ENCODE measurements around the gene FMNL1.
"Not testable (repeated sequence)": the region's sequence is repeated elsewhere in the genome, so short reads cannot be mapped to it uniquely, and the experiment has no call there.

The FMNL1 gene

GRCh38 chr17:45200701-45201100 lies 21.0 kb upstream of the FMNL1 start:
- POLR2A ChIA-PET: interaction anchor here (0.6 kb wide), 1 partner anchor 17 kb away, joined by 4 read pairs; no protein-coding TSS in a partner anchor
- Histone ChIP-seq H3K9me3 (ENCODE audit: control extremely low read depth in 1 of 5, control insufficient read depth in 4 of 5, insufficient read depth in 2 of 5, low read depth in 1 of 5, low read length in 4 of 5) (no peaks in the 10 kb centered on the region), H3K36me3 (ENCODE audit: control insufficient read depth in 4 of 4, insufficient read depth in 4 of 4, low read length in 3 of 4) (no peaks in the 10 kb centered on the region), H3K4me1 (ENCODE audit: control extremely low read depth in 1 of 4, control insufficient read depth in 4 of 4, insufficient read depth in 4 of 4, low read length in 3 of 4) (peaks cover 0 to 20% (median 10%) of the 10 kb centered on the region in 4 experiments), H3K27ac (ENCODE audit: insufficient read depth in 1 of 2, low read depth in 1 of 2, low read length in 2 of 2, poor library complexity in 1 of 2, severe bottlenecking in 2 of 2) (no peak overlapping the region), H3K27me3 (replicated peaks in 2 of 5; ENCODE audit: control insufficient read depth in 4 of 5, insufficient read depth in 5 of 5, low read length in 4 of 5) (no peaks in the 10 kb centered on the region), H3K4me3 (ENCODE audit: control insufficient read depth in 1 of 7, extremely low read depth in 1 of 7, insufficient read depth in 4 of 7, low read depth in 2 of 7, low read length in 6 of 7) (no peak overlapping the region)
- peak in 1 of 3 donors; percentile 37 for DNase-seq
- CTCF ChIA-PET: interaction anchor here (1.4 to 2.1 kb wide), 4 partner anchors 10 to 102 kb away, joined by 4 to 17 read pairs (median 7); partner anchors contain the start of gene ACBD4
- WGBS (ENCODE audit: insufficient coverage): 85% methylated on average over 5 of the region's 9 CpGs

GRCh38 chr17:45201457-45201856 lies 20.2 kb upstream of the FMNL1 start:
- 100% methylated on average over 2 of the region's 4 CpGs for WGBS (ENCODE audit: insufficient coverage)
- H3K27ac ChIP-seq (ENCODE audit: insufficient read depth in 1 of 2, low read depth in 1 of 2, low read length in 2 of 2, poor library complexity in 1 of 2, severe bottlenecking in 2 of 2): no peak overlapping the region
- no peak for DNase-seq
- ChIA-PET POLR2A (no interaction called here), CTCF (interaction anchor here (1.4 to 2.1 kb wide), 5 partner anchors 11 to 102 kb away, joined by 4 to 17 read pairs (median 5); partner anchors contain the start of gene ACBD4)
- no peaks in the 10 kb centered on the region for H3K9me3 ChIP-seq (ENCODE audit: control extremely low read depth in 1 of 5, control insufficient read depth in 4 of 5, insufficient read depth in 2 of 5, low read depth in 1 of 5, low read length in 4 of 5)
- H3K36me3 ChIP-seq (ENCODE audit: control insufficient read depth in 4 of 4, insufficient read depth in 4 of 4, low read length in 3 of 4): no peaks in the 10 kb centered on the region
- H3K4me1 ChIP-seq (ENCODE audit: control extremely low read depth in 1 of 4, control insufficient read depth in 4 of 4, insufficient read depth in 4 of 4, low read length in 3 of 4): peaks cover 0 to 20% (median 10%) of the 10 kb centered on the region in 4 experiments
- no peak overlapping the region for H3K4me3 ChIP-seq (ENCODE audit: control insufficient read depth in 1 of 7, extremely low read depth in 1 of 7, insufficient read depth in 4 of 7, low read depth in 2 of 7, low read length in 6 of 7)
- H3K27me3 ChIP-seq (replicated peaks in 2 of 5; ENCODE audit: control insufficient read depth in 4 of 5, insufficient read depth in 5 of 5, low read length in 4 of 5): no peaks in the 10 kb centered on the region

GRCh38 chr17:45201880-45202279 lies 19.8 kb upstream of the FMNL1 start:
- H3K4me1 ChIP-seq (ENCODE audit: control extremely low read depth in 1 of 4, control insufficient read depth in 4 of 4, insufficient read depth in 4 of 4, low read length in 3 of 4): peaks cover 0 to 18% (median 10%) of the 10 kb centered on the region in 4 experiments
- POLR2A ChIA-PET; H3K36me3 ChIP-seq (ENCODE audit: control insufficient read depth in 4 of 4, insufficient read depth in 4 of 4, low read length in 3 of 4); H3K27ac ChIP-seq (ENCODE audit: insufficient read depth in 1 of 2, low read depth in 1 of 2, low read length in 2 of 2, poor library complexity in 1 of 2, severe bottlenecking in 2 of 2); H3K4me3 ChIP-seq (ENCODE audit: control insufficient read depth in 1 of 7, extremely low read depth in 1 of 7, insufficient read depth in 4 of 7, low read depth in 2 of 7, low read length in 6 of 7); H3K9me3 ChIP-seq (ENCODE audit: control extremely low read depth in 1 of 5, control insufficient read depth in 4 of 5, insufficient read depth in 2 of 5, low read depth in 1 of 5, low read length in 4 of 5); H3K27me3 ChIP-seq (replicated peaks in 2 of 5; ENCODE audit: control insufficient read depth in 4 of 5, insufficient read depth in 5 of 5, low read length in 4 of 5): not testable (repeated sequence)
- CTCF ChIA-PET: interaction anchor here (0.6 to 2.1 kb wide), 7 partner anchors 33 to 423 kb away, joined by 3 to 17 read pairs (median 4); partner anchors contain the start of gene ACBD4
- 94% methylated on average over 4 of the region's 6 CpGs for WGBS (ENCODE audit: insufficient coverage)
- peak in 1 of 3 donors; percentile 6 for DNase-seq

GRCh38 chr17:45218895-45219661 lies 2.6 kb upstream of the FMNL1 start:
- Histone ChIP-seq H3K27ac (ENCODE audit: insufficient read depth in 1 of 2, low read depth in 1 of 2, low read length in 2 of 2, poor library complexity in 1 of 2, severe bottlenecking in 2 of 2) (no peak overlapping the region), H3K4me1 (ENCODE audit: control extremely low read depth in 1 of 4, control insufficient read depth in 4 of 4, insufficient read depth in 4 of 4, low read length in 3 of 4) (peaks cover 15 to 42% (median 34%) of the 10 kb centered on the region in 4 experiments), H3K9me3 (ENCODE audit: control extremely low read depth in 1 of 5, control insufficient read depth in 4 of 5, insufficient read depth in 2 of 5, low read depth in 1 of 5, low read length in 4 of 5) (no peaks in the 10 kb centered on the region), H3K36me3 (ENCODE audit: control insufficient read depth in 4 of 4, insufficient read depth in 4 of 4, low read length in 3 of 4) (peaks cover 0 to 6% (median 3%) of the 10 kb centered on the region in 4 experiments), H3K4me3 (ENCODE audit: control insufficient read depth in 1 of 7, extremely low read depth in 1 of 7, insufficient read depth in 4 of 7, low read depth in 2 of 7, low read length in 6 of 7) (peak overlapping the region in 1 of 7 experiments; percentile 23), H3K27me3 (replicated peaks in 2 of 5; ENCODE audit: control insufficient read depth in 4 of 5, insufficient read depth in 5 of 5, low read length in 4 of 5) (no peaks in the 10 kb centered on the region)
- CTCF ChIA-PET: interaction anchor here (0.7 to 13.5 kb wide), 34 partner anchors 9 to 210 kb away, joined by 3 to 420 read pairs (median 4); partner anchors contain the start of genes ACBD4, HEXIM1 and SPATA32
- POLR2A ChIA-PET: interaction anchor here (0.7 to 4.3 kb wide), 5 partner anchors 11 to 910 kb away, joined by 3 to 35 read pairs (median 9); partner anchors contain the start of gene HEXIM1
- peak; percentile 72 to 84 (median 74) for DNase-seq
- WGBS (ENCODE audit: insufficient coverage): 27% methylated on average over 11 of the region's 12 CpGs

GRCh38 chr17:45220079-45220478 lies 1.6 kb upstream of the FMNL1 start:
- WGBS (ENCODE audit: insufficient coverage): 50% methylated on average over 1 of the region's 3 CpGs
- Histone ChIP-seq H3K4me1 (ENCODE audit: control extremely low read depth in 1 of 4, control insufficient read depth in 4 of 4, insufficient read depth in 4 of 4, low read length in 3 of 4) (peaks cover 15 to 52% (median 44%) of the 10 kb centered on the region in 4 experiments), H3K4me3 (ENCODE audit: control insufficient read depth in 1 of 7, extremely low read depth in 1 of 7, insufficient read depth in 4 of 7, low read depth in 2 of 7, low read length in 6 of 7) (peak overlapping the region in 1 of 7 experiments; percentile 92), H3K27ac (ENCODE audit: insufficient read depth in 1 of 2, low read depth in 1 of 2, low read length in 2 of 2, poor library complexity in 1 of 2, severe bottlenecking in 2 of 2) (no peak overlapping the region), H3K36me3 (ENCODE audit: control insufficient read depth in 4 of 4, insufficient read depth in 4 of 4, low read length in 3 of 4) (peaks cover 0 to 6% (median 3%) of the 10 kb centered on the region in 4 experiments), H3K9me3 (ENCODE audit: control extremely low read depth in 1 of 5, control insufficient read depth in 4 of 5, insufficient read depth in 2 of 5, low read depth in 1 of 5, low read length in 4 of 5) (no peaks in the 10 kb centered on the region), H3K27me3 (replicated peaks in 2 of 5; ENCODE audit: control insufficient read depth in 4 of 5, insufficient read depth in 5 of 5, low read length in 4 of 5) (no peaks in the 10 kb centered on the region)
- no peak for DNase-seq
- POLR2A ChIA-PET: interaction anchor here (0.6 to 4.3 kb wide), 6 partner anchors 10 to 125 kb away, joined by 3 to 35 read pairs (median 12); partner anchors contain the start of gene HEXIM1
- CTCF ChIA-PET: interaction anchor here (0.7 to 13.5 kb wide), 19 partner anchors 13 to 365 kb away, joined by 3 to 420 read pairs (median 7); partner anchors contain the start of genes ACBD4 and HEXIM1

GRCh38 chr17:45222014-45222288 lies 266 bp downstream of the FMNL1 start:
- CTCF ChIA-PET: interaction anchor here (1.1 to 13.5 kb wide), 3 partner anchors 12 to 24 kb away, joined by 4 to 420 read pairs (median 5); no protein-coding TSS in a partner anchor
- Histone ChIP-seq H3K4me1 (ENCODE audit: control extremely low read depth in 1 of 4, control insufficient read depth in 4 of 4, insufficient read depth in 4 of 4, low read length in 3 of 4) (peaks cover 23 to 70% (median 63%) of the 10 kb centered on the region in 4 experiments), H3K36me3 (ENCODE audit: control insufficient read depth in 4 of 4, insufficient read depth in 4 of 4, low read length in 3 of 4) (peaks cover 0 to under 1% (median 0%) of the 10 kb centered on the region in 4 experiments), H3K9me3 (ENCODE audit: control extremely low read depth in 1 of 5, control insufficient read depth in 4 of 5, insufficient read depth in 2 of 5, low read depth in 1 of 5, low read length in 4 of 5) (no peaks in the 10 kb centered on the region), H3K27ac (ENCODE audit: insufficient read depth in 1 of 2, low read depth in 1 of 2, low read length in 2 of 2, poor library complexity in 1 of 2, severe bottlenecking in 2 of 2) (peak overlapping the region; percentile 95 to 96), H3K27me3 (replicated peaks in 2 of 5; ENCODE audit: control insufficient read depth in 4 of 5, insufficient read depth in 5 of 5, low read length in 4 of 5) (no peaks in the 10 kb centered on the region), H3K4me3 (ENCODE audit: control insufficient read depth in 1 of 7, extremely low read depth in 1 of 7, insufficient read depth in 4 of 7, low read depth in 2 of 7, low read length in 6 of 7) (peak overlapping the region; percentile 53 to 95 (median 91))
- POLR2A ChIA-PET: interaction anchor here (0.7 to 4.3 kb wide), 7 partner anchors 8 to 95 kb away, joined by 3 to 31 read pairs (median 8); partner anchors contain the start of genes HEXIM2 and MAP3K14
- no peak for DNase-seq
- under 1% methylated on average over 38 of the region's 38 CpGs for WGBS (ENCODE audit: insufficient coverage)
